Ovary (tissue), 9 donors: ENCODE results near the gene IQCF2. TPM values are rescaled to one million over a fixed set of nuclear protein-coding genes. Genes with fewer than 3 reads are reported as not detected.

Source experiments
- DNase-seq, 5 donors: peaks; one replicate each; pipeline ENCODE4 v3.0.0-alpha.2; 2019 to 2020
- H3K27ac ChIP-seq, 2 donors: fragments of 200-600 bp; one replicate each; pipeline versions ENCODE4 v1.5.1 to v1.8.0; 2019 to 2022
- H3K27me3 ChIP-seq: fragments of 200-600 bp; one replicate; pipeline ENCODE4 v1.8.0; 2022
- H3K36me3 ChIP-seq: fragments of 200-600 bp; sonication (generic); one replicate; pipeline ENCODE4 v1.5.1; 2019
- H3K4me1 ChIP-seq: one replicate; pipeline ENCODE4 v1.8.1; 2013; ENCODE audit warnings: mild to moderate bottlenecking, moderate library complexity; ENCODE audit not compliant: insufficient read depth
- H3K4me3 ChIP-seq: fragments of 200-600 bp; sonication (generic); one replicate; pipeline ENCODE4 v1.5.1; 2017
- H3K9me3 ChIP-seq, 2 donors: fragments of 200-600 bp in 1 of 2; sonication (generic) in 1 of 2; one replicate each; pipeline versions ENCODE4 v1.5.1 to v1.8.1; 2013 to 2019; ENCODE audit warnings: mild to moderate bottlenecking in 1 of 2, moderate library complexity in 1 of 2
- EP300 ChIP-seq: sonication (generic); formaldehyde crosslinking; IDR thresholded peaks from one replicate; pipeline ENCODE4 v1.6.1; 2017; ENCODE audit warnings: antibody characterized with exemption
- POLR2A ChIP-seq: fragments of 450-650 bp; IDR thresholded peaks from one replicate; pipeline ENCODE4 v1.6.1; 2017; ENCODE audit warnings: antibody characterized with exemption, mild to moderate bottlenecking, moderate library complexity
- WGBS, 3 donors: extraction: QIAGEN DNeasy Blood & Tissue Kit in 1 of 3; methylation state at CpG; one replicate each; pipeline versions ENCODE4 v1.1.5 to v1.1.7; 2013 to 2017; 5-methylcytosine and 5-hydroxymethylcytosine counted together
- intact Hi-C, 4 donors: fragments of 100-400 bp; cut with DNase I; formaldehyde crosslinking; loops; one replicate each; pipeline versions ENCODE4 v1.11.0 to v1.15.1; 2022 to 2023
- polyA plus RNA-seq, 2 donors: library from polyadenylated mRNA; stranded (reverse); fragments of 200-250 nt in 1 of 2; fragments of 350-450 nt in 1 of 2; fragmentation: Illumina TruSeq in 1 of 2; extraction: RNeasy Lipid Tissue Mini Kit (QIAGEN cat#74804) in 1 of 2; gene quantifications; one replicate each; pipeline ENCODE4 v1.2.3, GENCODE V29; 2013 to 2014
- total RNA-seq, 7 donors: library from RNA; depleted of rRNA in 2 of 7; stranded (reverse); fragments of >200 nt in 2 of 7; fragmentation: NEBNext Ultra II Directional in 3 of 7; extraction: Animal tissue kit (Norgen Biotek cat#: 25700) in 3 of 7; gene quantifications; one replicate each; pipeline versions ENCODE4 v1.1.0 to v1.2.4, GENCODE V29; 2016 to 2023
- TF ChIP-seq, protein P1 (sequence below), 3 donors: fragments of 450-650 bp in 2 of 3; fragments of 200-600 bp in 1 of 3; IDR thresholded peaks; one replicate each; pipeline versions ENCODE4 v1.5.1 to v1.8.0; 2016 to 2022; ENCODE audit warnings: antibody characterized with exemption in 3 of 3, mild to moderate bottlenecking in 1 of 3
- donor health status: DM: no; HTN: no; CAD: no; lungs with moderate emphysema.
- donor health status: DM: no; HTN: no; CAD: no.
- donor health status: Bipolar disorder and iron deficiency.
- donor health status: DM: yes; HTN: yes; CAD: no.
- donor health status: DM: no; HTN: no; CAD: no.
- donor health status: DM: yes; HTN: yes; CAD: no.

IQCF2 gene
- total and polyA plus RNA-seq, 9 donors: not detected

DNA sequence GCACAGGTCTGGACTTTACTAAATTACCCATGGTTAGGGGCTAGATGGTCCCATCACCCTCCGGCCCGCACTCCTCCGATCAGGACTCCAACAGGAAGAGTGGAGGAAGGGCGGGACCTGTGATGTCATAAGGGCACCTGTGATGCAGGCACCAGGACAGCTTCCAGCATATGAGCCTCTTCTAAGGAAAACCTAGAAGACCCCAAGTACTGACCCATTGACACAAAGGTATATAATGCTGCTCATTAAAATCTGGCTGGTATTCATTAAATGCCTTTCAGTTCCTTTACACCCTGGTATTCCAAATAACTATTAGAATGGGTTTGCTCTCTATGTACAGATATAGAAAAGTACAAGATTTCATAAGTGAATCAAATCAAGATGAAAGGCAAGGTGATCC is 14.1 kb downstream of the IQCF2 start, which contains the start of gene IQCF5:
TSS of gene IQCF5 (minus strand) at position 101 of the 400 bp plus-strand sequence. CDS start at position 31, 70 bp downstream.
- H3K27me3 ChIP-seq: no peaks in the 10 kb centered on the region
- 86 to 91% (median 87%) methylated on average over 4 of the region's 4 CpGs for WGBS, 3 donors
- intact Hi-C loops: no loop called here
- no peak for DNase-seq
- no peaks in the 10 kb centered on the region for H3K4me1 ChIP-seq
- TF ChIP-seq, protein P1, sequence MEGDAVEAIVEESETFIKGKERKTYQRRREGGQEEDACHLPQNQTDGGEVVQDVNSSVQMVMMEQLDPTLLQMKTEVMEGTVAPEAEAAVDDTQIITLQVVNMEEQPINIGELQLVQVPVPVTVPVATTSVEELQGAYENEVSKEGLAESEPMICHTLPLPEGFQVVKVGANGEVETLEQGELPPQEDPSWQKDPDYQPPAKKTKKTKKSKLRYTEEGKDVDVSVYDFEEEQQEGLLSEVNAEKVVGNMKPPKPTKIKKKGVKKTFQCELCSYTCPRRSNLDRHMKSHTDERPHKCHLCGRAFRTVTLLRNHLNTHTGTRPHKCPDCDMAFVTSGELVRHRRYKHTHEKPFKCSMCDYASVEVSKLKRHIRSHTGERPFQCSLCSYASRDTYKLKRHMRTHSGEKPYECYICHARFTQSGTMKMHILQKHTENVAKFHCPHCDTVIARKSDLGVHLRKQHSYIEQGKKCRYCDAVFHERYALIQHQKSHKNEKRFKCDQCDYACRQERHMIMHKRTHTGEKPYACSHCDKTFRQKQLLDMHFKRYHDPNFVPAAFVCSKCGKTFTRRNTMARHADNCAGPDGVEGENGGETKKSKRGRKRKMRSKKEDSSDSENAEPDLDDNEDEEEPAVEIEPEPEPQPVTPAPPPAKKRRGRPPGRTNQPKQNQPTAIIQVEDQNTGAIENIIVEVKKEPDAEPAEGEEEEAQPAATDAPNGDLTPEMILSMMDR (IDR thresholded peaks at IDR 0.05): no peak
- TF ChIP-seq EP300 (no peak), POLR2A (no peak)
- H3K4me3 ChIP-seq: no peak within 1 kb of the TSS
- no peak within 1 kb of the TSS for H3K27ac ChIP-seq
- H3K9me3 ChIP-seq: no peaks in the 10 kb centered on the region
- no peaks in the 10 kb centered on the region for H3K36me3 ChIP-seq

DNA sequence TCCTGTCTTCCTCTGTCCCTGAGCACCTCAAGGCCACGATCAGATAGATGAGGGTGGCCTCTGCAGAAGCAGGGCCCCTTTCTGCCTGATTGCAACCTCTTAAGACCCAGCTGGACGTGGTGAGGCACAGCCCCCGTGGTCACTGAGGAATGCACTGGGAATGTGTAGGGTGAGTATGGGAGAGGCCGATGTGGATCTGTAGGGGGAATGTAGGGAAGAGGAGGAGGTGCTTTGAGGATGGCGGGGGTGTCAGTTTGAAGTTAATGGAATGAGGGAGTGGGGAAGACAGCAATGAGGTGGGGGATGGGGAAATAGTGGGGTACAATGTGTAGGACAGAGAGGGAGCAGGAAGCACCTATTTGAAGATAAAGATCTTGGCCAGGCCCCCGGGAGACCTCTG is 14.8 kb downstream of the IQCF2 start:
- intact Hi-C loops: no loop called here
- Histone ChIP-seq H3K27ac (no peak overlapping the region), H3K27me3 (no peaks in the 10 kb centered on the region), H3K4me3 (no peak overlapping the region), H3K4me1 (no peaks in the 10 kb centered on the region), H3K9me3 (no peaks in the 10 kb centered on the region), H3K36me3 (no peaks in the 10 kb centered on the region)
- no peak for DNase-seq
- 12 to 20% (median 13%) methylated on average over 6 of the region's 6 CpGs for WGBS, 3 donors
- TF ChIP-seq, protein P1 (IDR thresholded peaks at IDR 0.05): no peak
- no peak for TF ChIP-seq POLR2A
- no peak for TF ChIP-seq EP300

DNA sequence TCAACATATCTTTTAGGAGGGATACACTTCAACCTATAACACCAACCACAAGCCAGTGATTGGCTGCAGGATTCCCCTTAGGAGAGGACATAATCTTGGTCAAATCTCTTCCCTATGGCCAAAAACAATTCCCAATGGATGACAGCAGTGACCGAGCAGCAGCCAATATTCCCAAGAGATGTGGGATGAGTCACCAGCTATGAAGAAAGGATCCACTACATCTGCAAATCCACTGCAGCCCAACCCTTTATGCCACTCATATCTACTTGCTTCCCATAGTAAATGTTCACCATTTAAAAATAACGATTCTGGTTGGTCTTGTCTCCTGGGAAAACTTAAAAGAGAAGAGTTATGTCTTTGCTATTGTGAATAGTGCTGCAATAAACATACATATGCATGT is 18.5 kb downstream of the IQCF2 start:
- intact Hi-C loops: no loop called here
- DNase-seq: no peak
- Histone ChIP-seq H3K4me1 (no peaks in the 10 kb centered on the region), H3K4me3 (no peak overlapping the region), H3K9me3 (no peaks in the 10 kb centered on the region), H3K36me3 (no peaks in the 10 kb centered on the region), H3K27me3 (no peaks in the 10 kb centered on the region), H3K27ac (no peak overlapping the region)
- WGBS, 3 donors: 33 to 40% (median 34%) methylated on average over 2 of the region's 2 CpGs
- TF ChIP-seq POLR2A: no peak
- TF ChIP-seq, protein P1 (IDR thresholded peaks at IDR 0.05): no peak
- TF ChIP-seq EP300: no peak

DNA sequence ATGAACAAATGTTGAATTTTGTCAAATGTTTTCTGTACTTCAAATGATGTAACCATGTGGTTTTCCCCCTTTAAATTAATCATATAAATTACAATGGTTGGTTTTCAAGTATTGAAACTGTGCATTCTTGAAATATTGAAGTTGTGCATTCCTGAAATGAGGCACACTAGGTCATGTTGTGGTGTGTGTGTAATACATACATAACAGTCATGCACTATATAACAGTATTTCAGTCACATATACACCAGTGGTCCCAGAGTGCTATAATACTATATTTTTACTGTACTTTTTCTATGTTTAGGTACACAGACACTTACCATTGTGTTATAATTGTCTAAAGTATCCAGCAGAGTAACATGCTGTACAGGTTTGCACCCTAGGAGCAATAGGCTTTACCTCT is 25.0 kb downstream of the IQCF2 start:
- H3K4me3 ChIP-seq: no peak overlapping the region
- no peak for DNase-seq
- intact Hi-C loops: no loop called here
- no peaks in the 10 kb centered on the region for H3K27me3 ChIP-seq
- H3K36me3 ChIP-seq: no peaks in the 10 kb centered on the region
- H3K9me3 ChIP-seq: no peaks in the 10 kb centered on the region
- H3K27ac ChIP-seq: no peak overlapping the region
- no peaks in the 10 kb centered on the region for H3K4me1 ChIP-seq
- TF ChIP-seq POLR2A (no peak), EP300 (no peak)
- TF ChIP-seq, protein P1 (IDR thresholded peaks at IDR 0.05): no peak
